ENCODE measurements around the gene ADRA2B. TPM values are rescaled to one million over a fixed set of nuclear protein-coding genes. Genes with fewer than 3 reads are reported as not detected.
A peak's percentile ranks its signal among the peaks of the same experiment; 100 is the strongest.
"Not testable (repeated sequence)": the region's sequence is repeated elsewhere in the genome, so short reads cannot be mapped to it uniquely, and the experiment has no call there.

ADRA2B gene
- total RNA-seq, 1 experiment from 2014 or later, result 2.7 TPM

- Histone ChIP-seq H2AK5ac (ENCODE audit: insufficient read length, low read length) (no peak overlapping the region), H3T11ph (ENCODE audit: low read length) (no peak overlapping the region), H4K8ac (replicated peaks; ENCODE audit: insufficient read length, low read depth, low read length) (no peak overlapping the region), H3K18ac (ENCODE audit: insufficient read length, low read depth, low read length) (no peak overlapping the region), H2BK20ac (ENCODE audit: low read depth, low read length, poor library complexity, severe bottlenecking) (no peak overlapping the region), H3K79me2 (ENCODE audit: insufficient read depth, low read length) (no peaks in the 10 kb centered on the region), H3K27ac (ENCODE audit: insufficient read length, low read depth, low read length) (no peak overlapping the region), H4K20me1 (ENCODE audit: control insufficient read depth, insufficient read depth, insufficient read length) (no peaks in the 10 kb centered on the region), H3K4ac (ENCODE audit: low read depth, low read length) (no peak overlapping the region), H2BK12ac (ENCODE audit: insufficient read length, low read depth, low read length) (no peak overlapping the region), H3K79me1 (ENCODE audit: insufficient read depth, low read depth, low read length, poor library complexity, severe bottlenecking) (no peaks in the 10 kb centered on the region), H3K23me2 (ENCODE audit: insufficient read length, low read depth, low read length, poor library complexity, severe bottlenecking) (peaks cover 6% of the 10 kb centered on the region), H3K9me3 (ENCODE audit: control insufficient read depth, low read depth, low read length) (no peaks in the 10 kb centered on the region), H3K4me2 (ENCODE audit: insufficient read depth, insufficient read length, low read length) (no peak overlapping the region), H2AFZ (ENCODE audit: low read length) (no peak overlapping the region), H3K56ac (ENCODE audit: insufficient read length, low read depth, low read length) (no peak overlapping the region), H3K27me3 (ENCODE audit: insufficient read depth, low read length) (no peaks in the 10 kb centered on the region; the same call in 1 of the 2 replicates), H4K5ac (ENCODE audit: insufficient read length, low read depth, low read length) (no peak overlapping the region), H3K4me1 (ENCODE audit: insufficient read depth, low read length) (no peaks in the 10 kb centered on the region; the same call in 1 of the 2 replicates), H2BK15ac (ENCODE audit: low read depth, low read length) (no peak overlapping the region), H4K91ac (ENCODE audit: insufficient read length, low read depth, low read length) (no peak overlapping the region), H3K14ac (ENCODE audit: insufficient read depth, low read length) (no peak overlapping the region), H2BK120ac (ENCODE audit: low read depth, low read length, poor library complexity, severe bottlenecking) (no peak overlapping the region), H3K9ac (ENCODE audit: extremely low read depth, insufficient read length, low read length) (no peak overlapping the region), H2BK5ac (ENCODE audit: insufficient read length, low read length) (no peak overlapping the region), H3K23ac (ENCODE audit: insufficient read length, low read depth, low read length) (no peak overlapping the region)
- no CpG with 5 or more reads among the region's 26 CpGs for WGBS (ENCODE audit: extremely low coverage, insufficient read length, low lambda C conversion rate)
- peak; percentile 38; the same call in 2 of the 3 replicates for TF ChIP-seq CTCF (conservative IDR thresholded peaks at IDR 0.05)
- DNase-seq, result peak; percentile 65
- Mint-ChIP-seq H3K27me3 (ENCODE audit: low read depth) (peaks cover 37% of the 10 kb centered on the region), H3K9me3 (no peaks in the 10 kb centered on the region), H3K4me1 (peaks cover 20 to 35% of the 10 kb centered on the region in 2 experiments), H3K36me3 (ENCODE audit: insufficient read depth in 1 of 3, low read depth in 3 of 3) (peaks cover 0 to 18% (median 0%) of the 10 kb centered on the region in 3 experiments; a peak in 2 of 7 replicates), H3K4me3 (peak overlapping the region in 1 of 2 experiments; percentile 20; a peak in 2 of 5 replicates), H3K27ac (no peak overlapping the region)
Observed at GRCh38 chr2:96142217-96143113, 26.1 kb upstream of the ADRA2B start.

- not testable (repeated sequence) for H2BK5ac ChIP-seq (ENCODE audit: insufficient read length, low read length); H3K14ac ChIP-seq (ENCODE audit: insufficient read depth, low read length); H2BK12ac ChIP-seq (ENCODE audit: insufficient read length, low read depth, low read length); H3K18ac ChIP-seq (ENCODE audit: insufficient read length, low read depth, low read length); H3K4ac ChIP-seq (ENCODE audit: low read depth, low read length); H2AFZ ChIP-seq (ENCODE audit: low read length); H3K9me3 Mint-ChIP-seq; H4K20me1 ChIP-seq (ENCODE audit: control insufficient read depth, insufficient read depth, insufficient read length); H2BK15ac ChIP-seq (ENCODE audit: low read depth, low read length); H3K9me3 ChIP-seq (ENCODE audit: control insufficient read depth, low read depth, low read length); H3K79me2 ChIP-seq (ENCODE audit: insufficient read depth, low read length); H3K27me3 ChIP-seq (ENCODE audit: insufficient read depth, low read length); H3K23ac ChIP-seq (ENCODE audit: insufficient read length, low read depth, low read length); H2BK120ac ChIP-seq (ENCODE audit: low read depth, low read length, poor library complexity, severe bottlenecking); H2AK5ac ChIP-seq (ENCODE audit: insufficient read length, low read length); H3K4me2 ChIP-seq (ENCODE audit: insufficient read depth, insufficient read length, low read length); H3T11ph ChIP-seq (ENCODE audit: low read length); DNase-seq; H3K4me1 ChIP-seq (ENCODE audit: insufficient read depth, low read length); H3K27ac ChIP-seq (ENCODE audit: insufficient read length, low read depth, low read length); H3K79me1 ChIP-seq (ENCODE audit: insufficient read depth, low read depth, low read length, poor library complexity, severe bottlenecking); H3K23me2 ChIP-seq (ENCODE audit: insufficient read length, low read depth, low read length, poor library complexity, severe bottlenecking); H4K5ac ChIP-seq (ENCODE audit: insufficient read length, low read depth, low read length); H3K9ac ChIP-seq (ENCODE audit: extremely low read depth, insufficient read length, low read length); H2BK20ac ChIP-seq (ENCODE audit: low read depth, low read length, poor library complexity, severe bottlenecking); H4K8ac ChIP-seq (replicated peaks; ENCODE audit: insufficient read length, low read depth, low read length); H3K4me3 Mint-ChIP-seq; H4K91ac ChIP-seq (ENCODE audit: insufficient read length, low read depth, low read length); H3K27ac Mint-ChIP-seq; H3K56ac ChIP-seq (ENCODE audit: insufficient read length, low read depth, low read length)
- H3K36me3 Mint-ChIP-seq (ENCODE audit: insufficient read depth in 1 of 3, low read depth in 3 of 3), result peaks cover 0 to 18% (median 0%) of the 10 kb centered on the region in 3 experiments; a peak in 2 of 7 replicates
- peaks cover 20 to 31% of the 10 kb centered on the region in 2 experiments for H3K4me1 Mint-ChIP-seq
- no CpG with 5 or more reads among the region's 5 CpGs for WGBS (ENCODE audit: extremely low coverage, insufficient read length, low lambda C conversion rate)
- H3K27me3 Mint-ChIP-seq (ENCODE audit: low read depth), result peaks cover 30% of the 10 kb centered on the region
Observed at GRCh38 chr2:96141624-96141967, 25.2 kb upstream of the ADRA2B start.

Data from H9 (cell line).